HepG2 (cell line): ENCODE measurements around the gene ELF2. TPM values are rescaled to one million over a fixed set of nuclear protein-coding genes. Genes with fewer than 3 reads are reported as not detected.

Experiments
- AFF4 ChIP-seq: sonication (generic); formaldehyde crosslinking; IDR thresholded peaks from 2 replicates; pipeline ENCODE4 v1.4.0; 2020; ENCODE audit warnings: missing genetic modification reagents
- ATRX ChIP-seq: sonication (generic); formaldehyde crosslinking; IDR thresholded peaks from 2 replicates; pipeline ENCODE4 v1.4.0; 2020; ENCODE audit warnings: missing genetic modification reagents, borderline replicate concordance
- ETS1 ChIP-seq: sonication (generic); formaldehyde crosslinking; IDR thresholded peaks from 2 replicates; pipeline ENCODE4 v1.4.0; 2020; ENCODE audit warnings: missing genetic modification reagents
- MTF1 ChIP-seq: sonication (generic); formaldehyde crosslinking; IDR thresholded peaks from 2 replicates; pipeline ENCODE4 v1.5.0; 2020; ENCODE audit warnings: missing genetic modification reagents
- PRDM15 ChIP-seq: sonication (generic); formaldehyde crosslinking; IDR thresholded peaks from 2 replicates; pipeline ENCODE4 v1.4.0; 2020; ENCODE audit warnings: missing genetic modification reagents
- SNAPC4 ChIP-seq: sonication (generic); formaldehyde crosslinking; IDR thresholded peaks from 2 replicates; pipeline ENCODE4 v1.4.0; 2020; ENCODE audit warnings: mild to moderate bottlenecking, missing genetic modification reagents
- THAP7 ChIP-seq: sonication (generic); formaldehyde crosslinking; IDR thresholded peaks from 2 replicates; pipeline ENCODE4 v1.8.1; 2023; ENCODE audit warnings: mild to moderate bottlenecking, missing genetic modification reagents
- ZNF572 ChIP-seq: sonication (generic); formaldehyde crosslinking; IDR thresholded peaks from 2 replicates; pipeline ENCODE4 v1.5.1; 2020; ENCODE audit warnings: mild to moderate bottlenecking, missing genetic modification reagents
- ZNF577 ChIP-seq: sonication (generic); formaldehyde crosslinking; IDR thresholded peaks from 2 replicates; pipeline ENCODE4 v1.4.0; 2020; ENCODE audit warnings: mild to moderate bottlenecking, low read depth, missing genetic modification reagents, borderline replicate concordance
- ZNF878 ChIP-seq: sonication (generic); formaldehyde crosslinking; IDR thresholded peaks from 2 replicates; pipeline ENCODE4 v1.8.1; 2023; ENCODE audit warnings: mild to moderate bottlenecking, missing genetic modification reagents, moderate library complexity
- ZSCAN12 ChIP-seq: sonication (generic); formaldehyde crosslinking; IDR thresholded peaks from 2 replicates; pipeline ENCODE4 v1.9.0; 2021; ENCODE audit warnings: mild to moderate bottlenecking, missing genetic modification reagents
- polyA plus RNA-seq, 8 experiments: library from polyadenylated mRNA; depleted of rRNA in 3 of 8; stranded (reverse) in 7 of 8; unstranded in 1 of 8; fragments of >200 nt; fragmentation: Illumina TruSeq in 4 of 8; extraction: Trizol in 4 of 8; gene quantifications; 2 replicates each; pipeline versions ENCODE4 v1.2.1 to v1.2.3, GENCODE V29; 2011 to 2016; ENCODE audit warnings: low read depth in 4 of 8, missing spikeins in 1 of 8, mixed read lengths in 1 of 8; ENCODE audit not compliant: insufficient read depth in 1 of 8
- total RNA-seq, 5 experiments: library from RNA; depleted of rRNA; stranded (reverse); fragments of >200 nt; fragmentation: Illumina TruSeq; extraction: Trizol; gene quantifications; 2 replicates each; pipeline ENCODE4 v1.2.3, GENCODE V29; 2016; ENCODE audit warnings: low read depth in 1 of 5

Gene ELF2
- total and polyA plus RNA-seq, 2 of the 13 experiments (the other 11 are each of a cell fraction or from before 2014, with no cell fraction given): 28.6 to 35.4 TPM

- TF ChIP-seq PRDM15 (CRISPR knock-in tag): peak; percentile 76
- TF ChIP-seq ZNF577 (CRISPR knock-in tag): no peak
- TF ChIP-seq ATRX (CRISPR knock-in tag): no peak
- peak; percentile 22; the same call in 1 of the 2 replicates for TF ChIP-seq ZNF878 (CRISPR knock-in tag)
- no peak; the same call in 1 of the 2 replicates for TF ChIP-seq MTF1
- TF ChIP-seq THAP7 (CRISPR knock-in tag): no peak
- peak; percentile 40; the same call in 1 of the 2 replicates for TF ChIP-seq ETS1 (CRISPR knock-in tag)
- peak; percentile 74; the same call in 1 of the 2 replicates for TF ChIP-seq ZNF572 (CRISPR knock-in tag)
- peak; percentile 73; the same call in 1 of the 2 replicates for TF ChIP-seq SNAPC4 (CRISPR knock-in tag)
- TF ChIP-seq AFF4 (CRISPR knock-in tag): 0 out of 2 replicates have a peak, but pooled peaks have one; percentile 52
- TF ChIP-seq ZSCAN12 (CRISPR knock-in tag): no peak; the same call in 1 of the 2 replicates
Measured at GRCh38 chr4:139015269-139015947, 161.6 kb downstream of the ELF2 start, which contains the start of gene NOCT (continued).
